WTC11 (cell line): ENCODE data around the gene PRKCQ. TPM values are rescaled to one million over a fixed set of nuclear protein-coding genes. Genes with fewer than 3 reads are reported as not detected.

ENCODE experiments used
- ATAC-seq: fragments of 200-7000 bp; cut with Tn5 transposase; 2 replicates; pipeline ENCODE4 v1.10.0; 2021; ENCODE audit warnings: mild to moderate bottlenecking, moderate library complexity
- CTCF ChIA-PET: fragments of 300-600 bp; sonication (Branson Sonifier 250); formaldehyde crosslinking; loops from one replicate; lab custom pipeline; 2021; ENCODE audit warnings: antibody characterized with exemption; lab: Charles Lee
- POLR2A ChIA-PET: fragments of 350-600 bp; sonication (Branson Sonifier 250); formaldehyde crosslinking; loops from one replicate; lab custom pipeline; 2021; ENCODE audit warnings: antibody characterized with exemption; lab: Charles Lee
- DNase-seq: peaks from one replicate; pipeline ENCODE4 v3.0.0; 2021; ENCODE audit warnings: low spot score
- H3K27ac Mint-ChIP-seq: 2 replicates; pipeline ENCODE4 v1.8.0; 2021; ENCODE audit warnings: mixed read lengths
- H3K27me3 Mint-ChIP-seq: 2 replicates; pipeline ENCODE4 v1.8.0; 2021; ENCODE audit warnings: low read depth, mild to moderate bottlenecking, moderate library complexity, mixed read lengths
- H3K36me3 Mint-ChIP-seq: 2 replicates; pipeline ENCODE4 v1.8.0; 2021; ENCODE audit warnings: mixed read lengths
- H3K4me1 Mint-ChIP-seq: 2 replicates; pipeline ENCODE4 v1.8.0; 2022; ENCODE audit warnings: mixed read lengths
- H3K4me3 Mint-ChIP-seq: 2 replicates; pipeline ENCODE4 v1.8.0; 2021; ENCODE audit warnings: mild to moderate bottlenecking, moderate library complexity, mixed read lengths
- H3K9me3 Mint-ChIP-seq: 2 replicates; pipeline ENCODE4 v1.8.0; 2021; ENCODE audit warnings: mixed read lengths
- CBFB ChIP-seq: sonication (generic); formaldehyde crosslinking; IDR thresholded peaks from 2 replicates; pipeline ENCODE4 v1.8.1; 2022; ENCODE audit warnings: mild to moderate bottlenecking, low read depth, missing genetic modification reagents
- CREB1 ChIP-seq: sonication (generic); formaldehyde crosslinking; IDR thresholded peaks from 2 replicates; pipeline ENCODE4 v1.8.0; 2023; ENCODE audit warnings: mild to moderate bottlenecking, missing genetic modification reagents
- EMX1 ChIP-seq: fragments of 250-450 bp; sonication (Bioruptor Pico); IDR thresholded peaks from 2 replicates; pipeline ENCODE4 v1.8.0; 2021; ENCODE audit warnings: mild to moderate bottlenecking
- FOXK1 ChIP-seq: sonication (generic); formaldehyde crosslinking; IDR thresholded peaks from 2 replicates; pipeline ENCODE4 v1.8.0; 2022; ENCODE audit warnings: mild to moderate bottlenecking, moderate library complexity, missing genetic modification reagents
- KAT7 ChIP-seq: sonication (generic); formaldehyde crosslinking; IDR thresholded peaks from 2 replicates; pipeline ENCODE4 v1.8.1; 2023; ENCODE audit warnings: missing genetic modification reagents, mild to moderate bottlenecking, borderline replicate concordance
- PRDM15 ChIP-seq: sonication (generic); formaldehyde crosslinking; IDR thresholded peaks from 2 replicates; pipeline ENCODE4 v1.8.0; 2022; ENCODE audit warnings: missing genetic modification reagents
- RELA ChIP-seq: sonication (generic); formaldehyde crosslinking; IDR thresholded peaks from 2 replicates; pipeline ENCODE4 v1.8.1; 2022; ENCODE audit warnings: missing genetic modification reagents, mild to moderate bottlenecking, borderline replicate concordance
- SMAD3 ChIP-seq: sonication (generic); formaldehyde crosslinking; IDR thresholded peaks from 2 replicates; pipeline ENCODE4 v1.8.0; 2022; ENCODE audit warnings: missing genetic modification reagents, mild to moderate bottlenecking, borderline replicate concordance
- ZNF232 ChIP-seq: sonication (generic); formaldehyde crosslinking; IDR thresholded peaks from 2 replicates; pipeline ENCODE4 v1.8.0; 2022; ENCODE audit warnings: mild to moderate bottlenecking, missing genetic modification reagents
- ZNF317 ChIP-seq: sonication (generic); formaldehyde crosslinking; IDR thresholded peaks from 2 replicates; pipeline ENCODE4 v1.8.1; 2023; ENCODE audit warnings: low read depth, mild to moderate bottlenecking, moderate library complexity, missing genetic modification reagents, borderline replicate concordance
- total RNA-seq: library from RNA; stranded (reverse); gene quantifications from 3 replicates; pipeline ENCODE4 v1.2.3, GENCODE V29; 2021
- TF ChIP-seq, protein P1 (sequence below): sonication (generic); formaldehyde crosslinking; IDR thresholded peaks from 2 replicates; pipeline ENCODE4 v1.8.0; 2022; ENCODE audit warnings: mild to moderate bottlenecking, missing genetic modification reagents
- TF ChIP-seq, protein P2 (sequence below): sonication (generic); formaldehyde crosslinking; IDR thresholded peaks from 2 replicates; pipeline ENCODE4 v1.8.1; 2023; ENCODE audit warnings: mild to moderate bottlenecking, missing genetic modification reagents, moderate library complexity

The PRKCQ gene
- total RNA-seq, 1 experiment from 2014 or later, result 8.7 TPM

- no peaks in the 10 kb centered on the region for H3K27me3 Mint-ChIP-seq
- no peak for ATAC-seq
- TF ChIP-seq SMAD3 (CRISPR knock-in tag) (no peak), ZNF232 (no peak)
- TF ChIP-seq, protein P1, sequence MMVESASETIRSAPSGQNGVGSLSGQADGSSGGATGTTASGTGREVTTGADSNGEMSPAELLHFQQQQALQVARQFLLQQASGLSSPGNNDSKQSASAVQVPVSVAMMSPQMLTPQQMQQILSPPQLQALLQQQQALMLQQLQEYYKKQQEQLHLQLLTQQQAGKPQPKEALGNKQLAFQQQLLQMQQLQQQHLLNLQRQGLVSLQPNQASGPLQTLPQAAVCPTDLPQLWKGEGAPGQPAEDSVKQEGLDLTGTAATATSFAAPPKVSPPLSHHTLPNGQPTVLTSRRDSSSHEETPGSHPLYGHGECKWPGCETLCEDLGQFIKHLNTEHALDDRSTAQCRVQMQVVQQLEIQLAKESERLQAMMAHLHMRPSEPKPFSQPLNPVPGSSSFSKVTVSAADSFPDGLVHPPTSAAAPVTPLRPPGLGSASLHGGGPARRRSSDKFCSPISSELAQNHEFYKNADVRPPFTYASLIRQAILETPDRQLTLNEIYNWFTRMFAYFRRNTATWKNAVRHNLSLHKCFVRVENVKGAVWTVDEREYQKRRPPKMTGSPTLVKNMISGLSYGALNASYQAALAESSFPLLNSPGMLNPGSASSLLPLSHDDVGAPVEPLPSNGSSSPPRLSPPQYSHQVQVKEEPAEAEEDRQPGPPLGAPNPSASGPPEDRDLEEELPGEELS (CRISPR knock-in tag), result no peak
- TF ChIP-seq, protein P2, sequence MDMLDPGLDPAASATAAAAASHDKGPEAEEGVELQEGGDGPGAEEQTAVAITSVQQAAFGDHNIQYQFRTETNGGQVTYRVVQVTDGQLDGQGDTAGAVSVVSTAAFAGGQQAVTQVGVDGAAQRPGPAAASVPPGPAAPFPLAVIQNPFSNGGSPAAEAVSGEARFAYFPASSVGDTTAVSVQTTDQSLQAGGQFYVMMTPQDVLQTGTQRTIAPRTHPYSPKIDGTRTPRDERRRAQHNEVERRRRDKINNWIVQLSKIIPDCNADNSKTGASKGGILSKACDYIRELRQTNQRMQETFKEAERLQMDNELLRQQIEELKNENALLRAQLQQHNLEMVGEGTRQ (CRISPR knock-in tag), result no peak
- TF ChIP-seq, all 79 proteins: peak for 0
- H3K9me3 Mint-ChIP-seq, result peaks cover 10% of the 10 kb centered on the region
- DNase-seq, result no peak
- peaks cover 7% of the 10 kb centered on the region; the same call in 1 of the 2 replicates for H3K36me3 Mint-ChIP-seq
- H3K4me3 Mint-ChIP-seq, result no peak overlapping the region
- CTCF ChIA-PET, result no interaction called here
- POLR2A ChIA-PET, result no interaction called here
- H3K27ac Mint-ChIP-seq, result no peak overlapping the region
- H3K4me1 Mint-ChIP-seq, result peaks cover 12% of the 10 kb centered on the region
Measured at GRCh38 chr10:6470894-6471618, 109.0 kb downstream of the PRKCQ start.

GRCh38 chr10:6469661-6470060 lies 110.4 kb downstream of the PRKCQ start:
- POLR2A ChIA-PET, result no interaction called here
- Mint-ChIP-seq H3K4me3 (no peak overlapping the region), H3K27ac (no peak overlapping the region), H3K27me3 (no peaks in the 10 kb centered on the region), H3K36me3 (peaks cover 7% of the 10 kb centered on the region; the same call in 1 of the 2 replicates), H3K4me1 (peaks cover 19% of the 10 kb centered on the region), H3K9me3 (peaks cover 10% of the 10 kb centered on the region)
- DNase-seq (no peak), ATAC-seq (no peak)
- no peak for TF ChIP-seq CREB1 (CRISPR knock-in tag)
- TF ChIP-seq RELA (CRISPR knock-in tag), result no peak
- TF ChIP-seq EMX1 (CRISPR knock-in tag), result no peak
- TF ChIP-seq CBFB (CRISPR knock-in tag), result no peak
- TF ChIP-seq FOXK1 (CRISPR knock-in tag), result no peak
- no peak for TF ChIP-seq PRDM15 (CRISPR knock-in tag)
- CTCF ChIA-PET, result no interaction called here

- no peaks in the 10 kb centered on the region for H3K27me3 Mint-ChIP-seq
- H3K9me3 Mint-ChIP-seq, result peaks cover 12% of the 10 kb centered on the region
- ATAC-seq (no peak), DNase-seq (no peak)
- ChIA-PET POLR2A (no interaction called here), CTCF (no interaction called here)
- peaks cover 19% of the 10 kb centered on the region for H3K4me1 Mint-ChIP-seq
- H3K36me3 Mint-ChIP-seq, result peaks cover 11% of the 10 kb centered on the region
- H3K4me3 Mint-ChIP-seq, result no peak overlapping the region
- no peak overlapping the region for H3K27ac Mint-ChIP-seq
- TF ChIP-seq, protein P1 (CRISPR knock-in tag), result no peak
- no peak for TF ChIP-seq KAT7
- TF ChIP-seq PRDM15 (CRISPR knock-in tag), result no peak
- TF ChIP-seq ZNF317, result no peak
Measured at GRCh38 chr10:6465854-6466601, 114.0 kb downstream of the PRKCQ start.
